Measurements from ENCODE around the gene ZDHHC3. TPM values are rescaled to one million over a fixed set of nuclear protein-coding genes. Genes with fewer than 3 reads are reported as not detected.

Gene ZDHHC3, protein sequence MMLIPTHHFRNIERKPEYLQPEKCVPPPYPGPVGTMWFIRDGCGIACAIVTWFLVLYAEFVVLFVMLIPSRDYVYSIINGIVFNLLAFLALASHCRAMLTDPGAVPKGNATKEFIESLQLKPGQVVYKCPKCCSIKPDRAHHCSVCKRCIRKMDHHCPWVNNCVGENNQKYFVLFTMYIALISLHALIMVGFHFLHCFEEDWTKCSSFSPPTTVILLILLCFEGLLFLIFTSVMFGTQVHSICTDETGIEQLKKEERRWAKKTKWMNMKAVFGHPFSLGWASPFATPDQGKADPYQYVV
- 10 to 100 TPM; 21.7 to 40.5 TPM for total RNA-seq

DNA sequence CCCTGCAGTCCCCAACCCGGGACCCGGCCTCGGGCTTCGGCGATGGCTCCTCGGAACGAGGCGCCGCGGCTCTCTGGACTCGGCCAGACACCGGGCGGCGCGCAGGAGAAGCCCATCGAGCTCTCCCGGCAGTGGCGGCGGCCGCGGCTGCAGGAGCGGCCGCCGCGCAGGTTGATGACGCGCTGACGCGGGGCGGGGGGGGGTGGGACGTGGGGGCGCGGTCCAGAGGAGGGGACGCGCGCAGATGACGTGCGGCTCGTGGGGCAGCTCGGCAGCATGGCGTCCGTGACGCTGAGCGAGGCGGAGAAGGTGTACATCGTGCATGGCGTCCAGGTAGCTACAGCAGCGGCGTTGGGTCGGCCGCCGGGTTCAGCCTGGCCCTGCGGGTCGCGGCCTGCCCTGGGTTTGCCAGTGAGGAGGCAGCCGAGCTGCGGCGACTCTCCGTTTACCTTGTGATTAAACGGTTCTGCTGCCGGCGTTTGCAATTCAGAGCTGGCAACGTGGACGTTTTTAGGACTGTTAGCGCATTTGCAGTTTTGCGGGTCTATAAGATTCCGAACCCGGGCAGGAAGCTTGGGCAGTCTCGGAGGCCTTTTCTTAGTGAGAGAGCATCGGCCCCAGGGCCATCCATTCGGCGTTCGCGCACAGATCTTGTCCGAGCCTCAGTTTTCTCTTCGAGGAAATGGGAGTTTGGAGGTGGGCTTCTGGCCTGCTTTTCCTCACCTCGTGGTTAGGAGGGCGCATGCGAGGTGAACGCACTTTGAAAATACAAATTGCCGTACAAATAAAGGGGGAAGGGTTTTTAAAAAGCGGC, at the start of gene ZDHHC3, which contains the start of gene EXOSC7:
ZDHHC3 (minus strand) TSS at position 173 of the 814 bp plus-strand sequence. CDS start 16,738 bp downstream, outside the sequence.
EXOSC7 (plus strand) TSS at position 243 of the 814 bp plus-strand sequence; CDS start at position 277, 34 bp downstream.
- no peaks in the 10 kb centered on the region for H3K9me3 Mint-ChIP-seq
- peak; percentile 77 to 85 for DNase-seq (ENCODE audit: low spot score in 2 of 2)
- peaks cover 8 to 29% of the 10 kb centered on the region in 2 donors for H3K36me3 Mint-ChIP-seq

DNA sequence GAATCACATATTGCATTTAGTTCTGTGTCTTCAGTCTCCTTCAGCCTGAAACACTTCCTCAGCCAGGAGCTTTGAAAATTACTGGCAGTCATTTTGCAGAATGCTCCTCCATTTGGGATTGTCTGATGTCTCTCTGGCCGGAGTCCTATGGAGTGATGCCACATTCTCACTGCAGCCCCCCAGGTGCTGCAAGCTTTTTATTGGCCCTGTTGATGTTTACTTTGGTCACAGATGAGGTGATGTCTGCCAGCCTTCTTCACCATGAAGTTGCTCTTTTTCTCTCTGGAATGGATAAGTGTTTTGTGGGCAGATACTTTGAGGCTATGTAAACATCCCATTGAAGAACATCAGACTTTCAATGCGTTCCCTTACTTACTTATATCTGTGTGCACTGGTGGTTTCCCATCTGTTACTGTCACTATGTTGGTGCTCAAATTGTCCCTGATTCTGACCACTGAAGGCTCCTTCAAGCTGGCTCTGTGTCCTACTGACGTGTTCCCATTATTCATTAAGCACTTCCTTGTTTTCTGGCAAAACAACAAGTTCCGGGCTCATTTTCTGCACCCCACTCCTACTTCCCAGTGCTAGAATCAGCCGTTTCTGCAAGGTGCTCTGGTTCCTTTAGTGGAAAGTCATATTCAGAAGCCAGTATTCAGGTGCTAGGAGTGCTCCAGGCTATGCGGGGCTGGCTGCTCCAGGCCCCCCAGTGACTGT, 48.7 kb upstream of the ZDHHC3 start:
- H3K36me3 Mint-ChIP-seq: no peaks in the 10 kb centered on the region

More for the DNA sequence above, at the start of gene ZDHHC3, which contains the start of gene EXOSC7:
- peak; percentile 92 to 94 for ATAC-seq
- H3K27ac Mint-ChIP-seq: peak within 1 kb of the TSS; percentile 98 to 99

DNA sequence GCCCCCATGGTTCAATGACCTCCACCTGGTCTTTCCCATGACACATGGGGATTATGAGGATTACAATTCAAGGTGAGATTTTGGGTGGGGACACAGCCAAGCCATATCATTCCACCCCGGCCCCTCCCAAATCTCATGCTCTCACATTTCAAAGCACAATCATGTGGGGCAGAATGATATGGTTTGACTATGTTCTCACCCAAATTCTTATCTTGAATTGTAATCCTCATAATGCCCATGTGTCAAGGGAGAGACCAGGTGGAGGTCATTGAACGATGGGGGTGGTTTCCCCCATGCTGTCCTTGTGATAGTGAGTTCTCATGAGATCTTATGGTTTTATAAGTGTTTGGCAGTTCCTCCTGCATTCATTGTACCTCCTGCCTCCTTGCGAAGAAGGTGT, 47.7 kb upstream of the ZDHHC3 start:
- ATAC-seq: no peak
- peaks cover under 1% of the 10 kb centered on the region in 2 donors for H3K36me3 Mint-ChIP-seq
- no peak for DNase-seq (ENCODE audit: low spot score in 2 of 2)
- H3K27ac Mint-ChIP-seq: no peak overlapping the region
- H3K9me3 Mint-ChIP-seq: no peaks in the 10 kb centered on the region

More for the DNA sequence above, 48.7 kb upstream of the ZDHHC3 start:
- Mint-ChIP-seq H3K9me3 (no peaks in the 10 kb centered on the region), H3K27ac (no peak overlapping the region)
- no peak for DNase-seq (ENCODE audit: low spot score in 2 of 2)
- ATAC-seq: no peak

DNA sequence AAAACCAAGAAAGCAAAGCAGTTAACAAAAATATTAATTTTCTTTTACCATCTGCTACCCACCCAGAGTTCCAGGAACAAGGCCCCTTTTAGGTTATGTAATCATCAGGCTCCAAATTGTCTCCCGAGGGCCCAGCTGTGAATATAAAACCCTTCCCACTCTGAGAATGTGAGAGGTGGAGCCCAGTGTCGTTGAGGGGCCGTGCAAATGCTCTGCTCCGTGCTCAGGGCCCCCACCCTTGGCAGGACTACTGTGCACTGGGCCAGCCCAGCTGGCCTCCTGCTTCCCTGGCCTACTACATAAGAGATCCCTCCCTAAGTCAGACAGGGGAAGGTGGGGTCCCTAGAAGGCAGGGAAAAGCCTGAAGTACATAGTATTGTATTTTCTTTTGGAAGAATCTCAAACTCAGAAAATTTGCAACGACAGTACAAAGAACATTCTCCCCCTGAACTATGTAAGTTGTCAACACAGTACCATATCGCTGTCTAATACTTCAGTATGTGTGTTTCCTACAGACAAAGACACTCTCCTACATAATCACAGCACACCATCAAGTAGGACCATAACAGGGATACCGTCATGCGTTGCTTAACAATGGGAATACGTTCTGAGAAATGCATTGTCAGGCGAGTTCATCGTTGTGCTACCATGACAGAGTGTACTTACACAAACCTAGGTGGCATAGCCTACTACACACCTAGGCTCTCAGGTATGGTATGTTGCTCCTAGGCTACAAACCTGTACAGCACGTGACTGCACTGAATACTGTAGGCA, 45.7 kb upstream of the ZDHHC3 start:
- Mint-ChIP-seq H3K9me3 (no peaks in the 10 kb centered on the region), H3K27ac (peak overlapping the region in 1 of 2 donors; percentile 9)
- ATAC-seq: no peak

DNA sequence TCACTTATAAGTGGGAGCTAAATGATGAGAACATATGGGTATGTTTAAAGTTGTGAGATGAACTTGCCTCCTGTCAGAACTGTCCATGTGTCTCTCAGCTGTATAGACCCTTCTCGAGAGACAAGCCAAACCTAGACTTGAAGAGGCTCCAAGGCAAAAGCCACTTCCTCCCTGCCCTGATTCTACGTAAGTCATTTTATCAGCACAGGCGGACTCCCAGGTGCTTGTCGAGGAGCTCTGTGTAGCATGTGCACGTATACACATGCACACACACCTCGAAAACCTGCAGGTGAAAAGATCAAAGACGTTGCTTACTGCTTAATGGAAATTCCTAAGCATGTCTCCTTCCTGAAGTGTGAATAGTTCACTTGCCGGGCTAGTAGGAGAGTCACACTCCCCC, 44.6 kb upstream of the ZDHHC3 start:
- Mint-ChIP-seq H3K36me3 (peaks cover 6 to 14% of the 10 kb centered on the region in 2 donors), H3K27ac (peak overlapping the region in 1 of 2 donors; percentile 68), H3K9me3 (no peaks in the 10 kb centered on the region)
- peak in 1 of 2 donors; percentile 22 for ATAC-seq
- no peak for DNase-seq (ENCODE audit: low spot score in 2 of 2)

More for the DNA sequence above, 45.7 kb upstream of the ZDHHC3 start:
- H3K36me3 Mint-ChIP-seq: peaks cover 6 to 8% of the 10 kb centered on the region in 2 donors
- no peak for DNase-seq (ENCODE audit: low spot score in 2 of 2)

DNA sequence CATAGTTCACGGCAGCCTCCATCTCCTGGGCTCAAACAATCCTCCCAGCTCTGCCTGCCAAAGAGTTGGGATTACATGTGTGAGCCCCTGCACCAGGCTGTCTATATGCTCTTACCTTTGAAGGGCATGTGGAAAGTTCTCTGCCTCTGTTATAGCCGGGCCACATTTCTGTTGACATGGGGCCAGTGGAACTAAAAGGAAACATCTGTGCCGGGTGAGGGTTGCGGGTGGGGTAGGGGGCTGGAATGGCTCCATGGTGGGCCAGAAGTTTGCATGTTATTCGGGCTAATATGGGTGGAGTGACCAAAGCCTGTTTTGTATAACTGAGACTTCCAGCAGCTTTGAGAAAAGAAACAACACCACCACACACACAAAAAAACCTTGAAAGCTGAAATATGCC, 41.8 kb upstream of the ZDHHC3 start:
- DNase-seq (ENCODE audit: low spot score in 2 of 2) (no peak), ATAC-seq (no peak)
- Mint-ChIP-seq H3K9me3 (no peaks in the 10 kb centered on the region), H3K36me3 (peaks cover 12 to 16% of the 10 kb centered on the region in 2 donors), H3K27ac (no peak overlapping the region)

DNA sequence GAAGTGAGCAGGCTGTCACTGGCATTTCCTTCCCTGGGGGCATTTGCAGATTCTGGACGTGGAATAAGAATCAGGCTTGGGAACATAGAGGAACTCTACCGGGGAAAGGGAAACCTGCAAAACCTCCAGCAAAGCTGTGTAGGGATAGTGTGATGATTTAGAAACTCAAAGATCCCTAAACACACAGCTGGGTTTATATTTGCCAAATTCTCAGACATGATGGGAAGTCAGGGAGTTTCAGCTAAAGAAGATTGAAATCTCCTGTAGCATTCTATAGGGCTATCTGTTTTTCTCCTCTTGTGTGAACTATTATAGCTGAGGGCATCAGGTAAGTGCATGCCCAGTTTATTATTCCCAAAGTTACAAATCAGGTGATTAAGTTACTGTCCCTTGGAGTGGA, 40.9 kb upstream of the ZDHHC3 start:
- Mint-ChIP-seq H3K27ac (peak overlapping the region in 1 of 2 donors; percentile 13), H3K36me3 (peaks cover 15 to 21% of the 10 kb centered on the region in 2 donors), H3K9me3 (no peaks in the 10 kb centered on the region)
- no peak for ATAC-seq
- no peak for DNase-seq (ENCODE audit: low spot score in 2 of 2)

DNA sequence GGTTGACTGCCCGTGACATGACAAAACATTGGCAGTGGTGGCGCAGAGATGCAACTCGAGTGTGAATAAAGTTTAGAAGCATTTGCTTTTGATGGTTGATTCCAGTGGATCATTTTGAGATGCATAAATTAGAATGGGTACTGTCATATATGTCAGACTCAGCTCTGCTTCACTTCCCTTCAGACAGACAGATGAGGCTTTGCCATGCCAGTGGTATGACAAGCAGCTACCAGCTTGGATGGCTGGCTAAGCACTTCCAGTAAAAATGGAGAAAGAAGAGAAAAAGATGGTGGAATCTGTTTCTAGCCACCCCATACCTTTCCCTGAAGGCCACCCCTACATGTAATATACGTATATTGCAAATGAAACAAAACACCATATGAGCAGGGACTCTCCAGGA, 36.6 kb upstream of the ZDHHC3 start:
- H3K9me3 Mint-ChIP-seq: no peaks in the 10 kb centered on the region
- H3K27ac Mint-ChIP-seq: peak overlapping the region in 1 of 2 donors; percentile 7
- H3K36me3 Mint-ChIP-seq: peaks cover 21 to 23% of the 10 kb centered on the region in 2 donors
- ATAC-seq: no peak
- DNase-seq (ENCODE audit: low spot score in 2 of 2): no peak

DNA sequence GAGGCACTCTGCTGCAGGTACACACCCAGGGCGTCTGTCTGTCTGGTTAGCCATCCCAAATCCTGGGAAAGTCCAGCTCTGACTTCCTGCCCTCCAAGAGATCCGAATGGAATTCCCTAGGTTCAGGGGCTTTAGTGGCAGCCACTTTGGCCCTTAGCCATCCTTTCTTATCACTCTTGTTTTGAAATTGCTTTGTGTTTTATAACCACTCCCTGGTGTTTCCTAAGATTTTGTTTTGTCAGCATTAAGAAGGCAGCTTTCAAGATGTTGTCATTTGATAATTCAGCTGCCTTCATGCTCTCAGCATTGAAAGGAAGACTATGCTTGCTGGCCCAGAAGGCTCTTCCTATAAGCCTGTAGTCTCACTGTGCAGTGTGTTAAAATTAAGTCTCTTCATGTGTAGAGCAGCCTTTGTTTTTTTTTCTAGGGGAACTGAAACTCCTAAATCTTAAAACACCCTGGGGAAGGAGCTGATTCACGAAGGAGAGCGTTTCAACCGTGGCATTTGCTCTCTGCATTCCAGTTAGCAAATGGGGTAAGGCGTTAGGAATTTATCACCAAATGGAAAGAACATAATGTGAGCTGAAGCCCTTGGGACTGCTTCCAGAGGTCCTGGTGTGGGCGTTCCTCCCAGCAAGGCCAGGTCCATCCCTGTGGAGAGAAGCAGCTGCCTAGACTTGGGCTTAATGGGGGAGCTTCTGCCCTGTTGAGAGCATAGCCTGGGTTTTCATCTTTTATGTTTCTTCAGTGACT, 36.0 kb upstream of the ZDHHC3 start:
- DNase-seq (ENCODE audit: low spot score in 2 of 2) (no peak), ATAC-seq (no peak)
- Mint-ChIP-seq H3K36me3 (peaks cover 25 to 27% of the 10 kb centered on the region in 2 donors), H3K27ac (no peak overlapping the region), H3K9me3 (no peaks in the 10 kb centered on the region)

DNA sequence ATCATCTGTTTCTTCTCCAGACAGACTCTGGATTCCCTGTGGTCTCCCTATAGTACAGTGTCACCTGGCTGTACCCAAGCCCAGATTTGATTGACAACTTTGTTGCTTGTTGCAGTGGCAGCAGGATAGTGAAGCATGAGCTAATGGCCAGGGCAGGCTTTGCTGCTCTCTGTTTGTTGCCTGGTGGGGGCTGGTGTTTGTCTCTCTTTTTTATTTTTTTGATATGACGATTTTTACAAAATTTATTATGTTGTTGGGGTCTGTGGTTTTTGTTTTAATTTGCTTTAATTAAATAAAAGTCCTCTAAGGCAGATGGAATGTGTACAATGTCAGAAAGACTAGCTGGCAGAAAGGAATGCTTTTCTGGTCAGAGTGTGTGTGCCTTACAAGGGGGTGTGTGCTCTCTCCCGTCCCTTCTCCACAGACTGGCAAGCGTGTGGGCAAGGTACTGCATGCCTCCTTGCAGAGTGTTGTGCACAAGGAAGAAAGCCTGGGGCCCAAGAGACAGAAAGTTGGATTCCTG, 34.9 kb upstream of the ZDHHC3 start:
- H3K9me3 Mint-ChIP-seq: no peaks in the 10 kb centered on the region
- H3K27ac Mint-ChIP-seq: no peak overlapping the region
- ATAC-seq: no peak
- DNase-seq (ENCODE audit: low spot score in 2 of 2): no peak
- H3K36me3 Mint-ChIP-seq: peaks cover 22 to 30% of the 10 kb centered on the region in 2 donors

DNA sequence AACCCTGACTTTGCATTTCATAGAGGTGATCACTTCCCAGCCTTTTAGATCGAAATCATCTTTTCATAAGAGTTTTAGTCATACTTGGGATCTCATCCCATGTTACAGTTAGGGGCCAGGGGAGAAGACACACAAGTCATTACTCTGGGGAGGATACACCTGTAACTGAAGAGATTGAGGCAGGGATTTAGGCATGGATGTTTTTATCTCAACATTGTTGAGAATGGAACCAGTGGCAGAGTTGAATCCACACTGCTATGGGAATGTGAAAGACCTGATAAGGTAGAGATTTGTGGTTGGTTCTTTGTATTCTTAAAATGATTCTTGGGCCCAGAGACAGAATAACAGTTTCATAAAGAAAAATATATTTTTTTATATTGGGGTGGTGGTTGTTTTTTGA, 33.9 kb upstream of the ZDHHC3 start:
- no peak for DNase-seq (ENCODE audit: low spot score in 2 of 2)
- peaks cover 32 to 40% of the 10 kb centered on the region in 2 donors for H3K36me3 Mint-ChIP-seq
- ATAC-seq: no peak
- peaks cover 2% of the 10 kb centered on the region in 2 donors for H3K9me3 Mint-ChIP-seq
- H3K27ac Mint-ChIP-seq: peak overlapping the region in 1 of 2 donors; percentile 25

DNA sequence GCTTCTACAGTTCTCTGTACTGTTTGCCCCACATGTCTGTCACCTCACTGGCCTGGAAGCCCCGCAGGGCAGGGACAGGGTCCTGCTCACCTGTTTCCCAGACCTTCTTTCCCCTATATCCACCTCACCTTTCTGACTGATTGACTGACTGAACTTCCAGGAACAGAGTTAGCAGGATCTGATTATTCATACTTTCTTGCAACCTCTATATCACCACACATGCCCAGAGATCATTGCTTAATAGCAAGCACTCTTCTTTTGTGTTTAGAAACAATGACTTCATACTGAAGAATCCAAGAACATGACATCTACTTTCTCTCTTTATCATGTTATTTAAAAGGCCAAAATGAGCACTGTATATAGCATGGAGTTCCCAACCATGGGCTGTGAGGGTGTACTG, 32.1 kb upstream of the ZDHHC3 start:
- DNase-seq (ENCODE audit: low spot score in 2 of 2) (no peak), ATAC-seq (no peak)
- H3K27ac Mint-ChIP-seq: peak overlapping the region in 1 of 2 donors; percentile 53
- H3K9me3 Mint-ChIP-seq: peaks cover 4 to 6% of the 10 kb centered on the region in 2 donors
- peaks cover 40 to 47% of the 10 kb centered on the region in 2 donors for H3K36me3 Mint-ChIP-seq

DNA sequence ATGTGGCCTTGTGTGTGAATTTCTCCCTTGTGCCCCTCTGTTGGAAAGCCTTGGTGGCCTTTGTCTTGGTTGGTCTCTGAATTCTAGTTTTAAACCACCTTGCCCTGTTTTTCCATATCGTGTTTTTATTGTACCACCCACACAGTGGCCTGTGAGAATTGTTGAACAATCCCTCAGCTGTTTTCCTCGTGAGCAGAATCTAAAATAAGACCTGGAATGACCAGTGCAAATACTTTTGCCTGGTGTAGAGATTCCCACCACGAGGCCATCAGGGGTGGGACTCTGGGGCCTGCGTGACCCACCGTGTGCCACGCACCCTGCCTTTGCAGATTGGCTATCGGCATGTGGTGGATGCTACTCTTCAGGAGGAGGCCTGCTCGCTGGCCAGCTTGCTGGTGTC, 31.1 kb upstream of the ZDHHC3 start:
- ATAC-seq (no peak), DNase-seq (ENCODE audit: low spot score in 2 of 2) (no peak)
- H3K36me3 Mint-ChIP-seq: peaks cover 40 to 50% of the 10 kb centered on the region in 2 donors
- H3K27ac Mint-ChIP-seq: peak overlapping the region in 1 of 2 donors; percentile 26
- peaks cover 4 to 6% of the 10 kb centered on the region in 2 donors for H3K9me3 Mint-ChIP-seq

DNA sequence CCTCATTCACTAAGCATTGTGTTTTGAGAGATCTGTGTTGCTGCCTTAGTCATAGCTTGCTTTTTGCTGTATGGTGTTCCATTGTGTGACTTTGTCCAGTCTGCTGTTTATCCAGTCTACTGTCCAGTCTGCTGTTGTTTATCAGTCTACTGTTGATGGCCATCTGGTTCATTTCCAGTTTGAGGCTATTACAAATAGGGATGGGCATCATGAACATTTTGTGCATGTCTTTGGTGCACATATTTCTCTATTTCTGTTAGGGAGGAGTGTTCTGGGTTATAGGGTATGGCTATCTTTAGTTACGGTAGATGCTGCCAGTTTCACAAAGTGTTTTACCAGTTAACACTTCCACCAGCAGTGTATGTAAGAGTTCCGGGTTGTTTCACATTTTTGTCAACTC, 27.9 kb upstream of the ZDHHC3 start:
- H3K27ac Mint-ChIP-seq: no peak overlapping the region
- ATAC-seq (no peak), DNase-seq (ENCODE audit: low spot score in 2 of 2) (no peak)
- peaks cover 4 to 6% of the 10 kb centered on the region in 2 donors for H3K9me3 Mint-ChIP-seq
- peaks cover 46 to 76% of the 10 kb centered on the region in 2 donors for H3K36me3 Mint-ChIP-seq

DNA sequence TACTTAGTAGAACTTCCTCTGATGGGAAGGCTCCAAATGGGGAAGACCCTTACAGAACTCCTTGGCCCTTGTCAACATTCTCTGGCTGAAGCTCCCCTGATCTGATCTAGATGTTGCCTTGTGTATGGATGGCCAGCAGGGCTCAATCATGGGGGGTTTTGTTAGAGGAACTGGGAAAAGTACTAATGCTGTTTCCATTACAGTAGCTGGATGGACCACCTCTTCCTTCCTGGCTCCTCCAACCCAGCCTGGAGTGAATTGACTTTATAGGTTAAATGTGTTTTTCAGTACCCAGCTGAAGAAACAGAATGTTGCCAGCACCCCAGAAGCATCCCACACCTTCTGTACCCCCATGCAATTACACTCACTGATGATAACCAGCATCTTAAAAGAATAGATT, 27.4 kb upstream of the ZDHHC3 start:
- Mint-ChIP-seq H3K9me3 (peaks cover 4 to 6% of the 10 kb centered on the region in 2 donors), H3K36me3 (peaks cover 49 to 78% of the 10 kb centered on the region in 2 donors), H3K27ac (no peak overlapping the region)
- ATAC-seq (no peak), DNase-seq (ENCODE audit: low spot score in 2 of 2) (no peak)

All from activated naive CD4-positive, alpha-beta T cell treated with anti-CD3 and anti-CD28 coated beads, Interleukin-2, amount 50 U/mL, for 72 hours (primary cell).